ENCODE results near the gene PIGC. TPM values are rescaled to one million over a fixed set of nuclear protein-coding genes. Genes with fewer than 3 reads are reported as not detected.

The PIGC gene
- total and polyA plus RNA-seq, 8 donors, result 9.5 to 18.5 (median 13.3) TPM

- Histone ChIP-seq H3K27me3 (no peaks in the 10 kb centered on the region), H3K27ac (no peak overlapping the region), H3K36me3 (no peaks in the 10 kb centered on the region), H3K4me1 (peaks cover 0 to 11% (median 8%) of the 10 kb centered on the region in 3 donors), H3K9me3 (no peaks in the 10 kb centered on the region), H3K4me3 (no peak overlapping the region)
- DNase-seq (no peak), FAIRE-seq (no peak), ATAC-seq (no peak)
- intact Hi-C loops (cut with DNase I), result no loop called here
- TF ChIP-seq CTCF (IDR thresholded peaks at IDR 0.05), result no peak
Measured at GRCh38 chr1:172405912-172406311, 38.0 kb downstream of the PIGC start.

- Histone ChIP-seq H3K9me3 (no peaks in the 10 kb centered on the region), H3K4me3 (no peak overlapping the region), H3K27me3 (no peaks in the 10 kb centered on the region), H3K27ac (no peak overlapping the region), H3K36me3 (no peaks in the 10 kb centered on the region), H3K4me1 (peaks cover 0 to 11% (median 8%) of the 10 kb centered on the region in 3 donors)
- FAIRE-seq (no peak), ATAC-seq (no peak), DNase-seq (no peak)
- TF ChIP-seq CTCF (IDR thresholded peaks at IDR 0.05), result no peak
- intact Hi-C loops (cut with DNase I), result no loop called here
Measured at GRCh38 chr1:172404121-172404520, 39.7 kb downstream of the PIGC start.

DNA sequence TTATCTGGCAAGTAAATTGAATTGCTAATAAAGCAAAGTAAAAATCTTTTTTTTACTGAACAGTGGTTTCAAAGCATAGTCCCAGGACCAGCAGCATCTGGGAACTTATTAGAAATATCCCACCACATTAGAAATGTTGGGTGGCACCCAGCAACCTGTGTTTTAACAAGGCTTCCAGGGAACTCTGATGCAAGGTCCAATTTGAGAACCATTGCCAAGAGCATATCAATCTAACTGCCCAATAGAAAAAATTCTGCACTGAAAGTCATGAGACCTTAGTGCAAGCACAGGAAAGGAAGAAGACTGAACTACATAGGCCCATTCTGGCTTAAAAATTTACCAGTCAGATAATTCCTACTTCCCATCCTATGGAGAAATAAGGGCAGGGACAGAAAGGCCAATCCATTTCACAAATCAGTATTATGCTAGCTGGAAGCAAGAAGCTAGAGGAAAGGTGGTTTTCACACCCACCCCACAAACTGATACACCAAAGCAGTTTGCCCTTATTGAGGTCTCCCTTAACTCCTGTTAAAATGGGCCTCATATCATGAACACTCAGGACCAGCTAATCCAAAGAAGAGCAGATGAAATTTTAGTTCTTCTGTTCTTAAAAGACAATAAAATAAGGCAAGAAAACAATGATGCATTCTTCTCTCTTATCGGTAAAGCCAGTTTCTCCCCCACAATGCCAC lies 40.8 kb downstream of the PIGC start:
- Histone ChIP-seq H3K27ac (no peak overlapping the region), H3K9me3 (no peaks in the 10 kb centered on the region), H3K4me3 (no peak overlapping the region), H3K36me3 (no peaks in the 10 kb centered on the region), H3K27me3 (no peaks in the 10 kb centered on the region), H3K4me1 (peaks cover 0 to 11% (median 8%) of the 10 kb centered on the region in 3 donors)
- 58 to 79% methylated on average over 1 of the region's 1 CpG for WGBS, 2 donors
- DNase-seq (peak in 3 of 6 donors; percentile 12 to 31 (median 16)), FAIRE-seq (no peak), ATAC-seq (peak; percentile 56 to 73 (median 68))
- intact Hi-C loops (cut with DNase I), result no loop called here
- TF ChIP-seq CTCF (IDR thresholded peaks at IDR 0.05), result no peak

GRCh38 chr1:172401892-172402291 lies 42.0 kb downstream of the PIGC start:
- intact Hi-C loops (cut with DNase I), result no loop called here

More at GRCh38 chr1:172401892-172402291, 42.0 kb downstream of the PIGC start:
- no peak for DNase-seq
- H3K4me1 ChIP-seq, result peaks cover 0 to 11% (median 8%) of the 10 kb centered on the region in 3 donors
- no peaks in the 10 kb centered on the region for H3K36me3 ChIP-seq
- H3K9me3 ChIP-seq, result no peaks in the 10 kb centered on the region
- ATAC-seq, result peak in 3 of 4 donors; percentile 29 to 56 (median 50)
- no peak for FAIRE-seq
- no peaks in the 10 kb centered on the region for H3K27me3 ChIP-seq
- no peak for TF ChIP-seq CTCF (IDR thresholded peaks at IDR 0.05)
- no peak overlapping the region for H3K4me3 ChIP-seq
- no peak overlapping the region for H3K27ac ChIP-seq
- WGBS, 2 donors, result 53 to 54% methylated on average over 5 of the region's 5 CpGs

All from pancreas (tissue), 10 donors.